Keratinocyte (primary cell): Measurements from ENCODE around the gene CFAP206.

Experiments
- CTCF ChIP-seq, 3 experiments: IDR thresholded peaks in 1 of 3; conservative IDR thresholded peaks in 1 of 3; optimal IDR thresholded peaks in 1 of 3; 2 replicates in 2 of 3; 3 replicates in 1 of 3; pipeline versions ENCODE3 to v1.5.1; 2011; ENCODE audit warnings: low read length in 3 of 3, mild to moderate bottlenecking in 3 of 3, moderate library complexity in 2 of 3, control low read depth in 1 of 3, inconsistent platforms in 1 of 3; ENCODE audit not compliant: insufficient read depth in 2 of 3; ENCODE audit errors: extremely low read depth in 1 of 3
- EZH2 ChIP-seq: IDR thresholded peaks from one replicate; pipeline ENCODE4 v1.6.1; 2012; ENCODE audit warnings: inconsistent platforms, mild to moderate bottlenecking, low read length, moderate library complexity

GRCh38 chr6:87364602-87365252 lies 43.0 kb upstream of the CFAP206 start:
- TF ChIP-seq CTCF (optimal IDR thresholded peaks at IDR 0.05 in 1 of 3, IDR thresholded peaks at IDR 0.05 in 1 of 3, conservative IDR thresholded peaks at IDR 0.05 in 1 of 3; ENCODE audit: extremely low read depth in 1 of 3, insufficient read depth in 2 of 3, low read length in 3 of 3) (no peak), EZH2 (no peak)
